ENCODE measurements around the gene KRT83.
"Not testable (repeated sequence)": the region's sequence is repeated elsewhere in the genome, so short reads cannot be mapped to it uniquely, and the experiment has no call there.

KRT83 gene

GRCh38 chr12:52331039-52331438 is 9.8 kb upstream of the KRT83 start:
- no peak for DNase-seq

GRCh38 chr12:52327830-52328500 is 6.8 kb upstream of the KRT83 start:
- DNase-seq: no peak

GRCh38 chr12:52327052-52327829 is 6.0 kb upstream of the KRT83 start:
- DNase-seq: peak; percentile 54

GRCh38 chr12:52324153-52324444 is 2.9 kb upstream of the KRT83 start:
- DNase-seq: no peak

GRCh38 chr12:52323416-52324152 is 2.4 kb upstream of the KRT83 start:
- DNase-seq: no peak

- no peak for DNase-seq
These were observed 1.8 kb upstream of the KRT83 start for GRCh38 chr12:52323001-52323400.

- DNase-seq: peak; percentile 3
These were observed 871 bp upstream of the KRT83 start for GRCh38 chr12:52322069-52322468.

- DNase-seq: peak; percentile 10
These were observed 220 bp upstream of the KRT83 start for GRCh38 chr12:52321418-52321817.

GRCh38 chr12:52319097-52319496 is 2.1 kb downstream of the KRT83 start:
- DNase-seq: no peak

- DNase-seq: no peak
These were observed 2.8 kb downstream of the KRT83 start for GRCh38 chr12:52318241-52318990.

GRCh38 chr12:52317468-52318052 is 3.6 kb downstream of the KRT83 start:
- DNase-seq: no peak

- no peak for DNase-seq
These were observed 4.5 kb downstream of the KRT83 start for GRCh38 chr12:52316701-52317100.

GRCh38 chr12:52316290-52316689 is 4.9 kb downstream of the KRT83 start:
- no peak for DNase-seq

GRCh38 chr12:52315721-52316120 is 5.5 kb downstream of the KRT83 start:
- DNase-seq: not testable (repeated sequence)

- no peak for DNase-seq
These were observed 6.7 kb downstream of the KRT83 start for GRCh38 chr12:52314511-52314910.

- no peak for DNase-seq
These were observed 7.3 kb downstream of the KRT83 start for GRCh38 chr12:52313926-52314325.

- DNase-seq: no peak
These were observed 7.7 kb downstream of the KRT83 start for GRCh38 chr12:52313461-52313860.

GRCh38 chr12:52312086-52312485 is 9.1 kb downstream of the KRT83 start:
- no peak for DNase-seq

- DNase-seq: no peak
These were observed 9.9 kb downstream of the KRT83 start for GRCh38 chr12:52311285-52311648.

- DNase-seq: no peak
These were observed 10.4 kb downstream of the KRT83 start for GRCh38 chr12:52310622-52311284.

GRCh38 chr12:52308806-52309425 is 12.3 kb downstream of the KRT83 start:
- no peak for DNase-seq

Data from right hindlimb (tissue), 1 donor.